Stimulated activated CD4-positive, alpha-beta T cell treated with anti-CD3 and anti-CD28 coated beads, Interleukin-2, amount 100 ng/mL, for 48 hours (primary cell): ENCODE measurements around the gene NTM.

Source experiments
- DNase-seq, 2 donors: peaks; one replicate each; pipeline ENCODE4 v3.0.0-alpha.2; 2020

Gene NTM

DNA sequence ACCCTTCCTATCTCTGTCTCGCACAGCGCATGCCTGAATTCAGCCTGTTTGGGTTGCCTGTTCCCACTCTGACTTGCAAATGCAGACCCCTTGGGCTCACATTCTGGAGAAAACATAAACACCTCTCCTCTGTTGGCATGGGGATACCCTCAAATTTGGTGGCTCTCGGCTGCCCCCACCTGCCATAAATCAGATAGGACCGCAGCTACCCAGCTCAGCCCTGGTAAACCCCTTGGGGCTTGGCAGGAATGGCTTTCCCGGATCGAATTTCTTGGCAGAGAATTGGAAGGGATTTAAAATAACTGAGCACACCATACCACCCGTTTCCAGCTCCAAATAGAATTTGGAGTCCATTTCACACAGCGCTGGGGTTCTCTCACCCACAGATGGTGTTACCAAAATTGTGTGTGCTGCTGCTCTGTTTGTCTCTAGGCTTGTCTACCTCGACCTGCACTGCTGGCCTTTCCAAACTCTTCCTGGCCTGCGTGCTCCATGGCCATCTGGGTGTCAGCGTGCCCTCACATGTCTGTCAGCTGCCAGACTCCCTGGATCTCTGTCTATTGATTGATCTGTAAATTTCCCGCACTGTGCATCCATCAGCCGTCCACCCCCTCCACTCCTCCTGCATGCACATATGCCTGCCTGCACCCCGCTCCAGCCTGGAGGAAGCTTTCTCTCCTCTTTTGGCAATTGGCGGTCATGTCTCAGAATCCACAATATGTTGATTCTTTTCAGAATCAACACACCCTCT lies 134.0 kb downstream of the NTM start:
- no peak for DNase-seq

DNA sequence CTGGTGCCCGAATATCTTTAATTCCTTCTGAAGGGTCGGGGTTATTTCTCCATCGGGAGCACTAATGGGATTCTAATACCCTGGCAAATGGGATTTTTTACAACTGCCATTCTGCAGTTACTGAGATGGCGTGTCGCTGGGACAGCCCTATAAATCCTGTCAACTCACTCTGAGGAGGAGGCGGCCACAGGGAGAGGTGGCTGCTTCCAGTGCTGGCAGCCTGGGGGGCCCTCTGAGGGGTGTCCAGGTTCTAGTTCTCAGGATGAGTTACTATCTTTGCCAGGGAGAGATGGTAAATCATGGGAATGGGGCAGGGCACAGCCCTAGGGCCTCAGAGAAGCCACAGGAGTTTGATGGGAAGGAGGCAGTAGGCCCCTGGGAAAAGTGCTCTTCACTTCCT lies 135.9 kb downstream of the NTM start:
- no peak for DNase-seq

DNA sequence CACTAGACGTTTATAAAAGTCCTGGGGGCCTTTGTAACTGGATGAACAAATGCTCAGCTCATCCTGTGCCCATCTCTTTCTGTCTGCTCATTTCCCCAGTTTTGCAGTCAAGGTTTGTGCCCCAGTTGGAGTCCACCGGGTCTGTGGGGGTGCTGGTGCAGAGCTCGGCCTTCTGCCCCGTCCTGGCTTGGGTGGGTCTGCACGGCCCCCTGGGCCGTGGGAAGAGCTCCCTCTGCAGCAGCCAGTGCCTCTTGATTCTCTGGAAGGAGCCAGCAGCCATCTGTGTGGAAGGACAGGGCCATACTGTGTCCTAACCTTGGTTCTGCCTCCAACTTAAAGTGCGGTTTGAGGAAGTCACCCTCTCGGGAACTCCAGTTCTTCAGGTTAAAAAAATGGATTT lies 140.2 kb downstream of the NTM start:
- no peak for DNase-seq

DNA sequence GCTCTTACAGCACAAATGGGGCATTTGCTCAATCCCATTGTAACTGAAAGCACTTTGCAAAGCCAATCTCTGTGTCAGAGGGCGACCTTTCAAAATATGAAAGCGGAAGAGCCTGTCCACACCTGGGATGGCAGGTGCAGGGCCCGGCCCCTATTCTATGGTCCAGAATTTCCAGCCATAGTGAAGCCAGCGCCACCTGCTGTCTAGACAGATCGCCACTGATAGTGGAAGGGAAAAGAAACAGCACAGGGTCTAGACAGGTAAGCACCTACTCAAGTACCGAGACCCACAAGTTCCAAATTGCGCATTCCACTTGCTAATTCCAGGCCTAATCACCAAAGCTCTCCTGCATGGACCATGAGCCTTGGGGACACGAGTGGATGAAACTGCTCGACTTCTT lies 141.4 kb downstream of the NTM start:
- DNase-seq = no peak

GRCh38 chr11:131512228-131512627 lies 141.8 kb downstream of the NTM start:
- DNase-seq = no peak

GRCh38 chr11:131514062-131514461 lies 143.6 kb downstream of the NTM start:
- DNase-seq = no peak

DNA sequence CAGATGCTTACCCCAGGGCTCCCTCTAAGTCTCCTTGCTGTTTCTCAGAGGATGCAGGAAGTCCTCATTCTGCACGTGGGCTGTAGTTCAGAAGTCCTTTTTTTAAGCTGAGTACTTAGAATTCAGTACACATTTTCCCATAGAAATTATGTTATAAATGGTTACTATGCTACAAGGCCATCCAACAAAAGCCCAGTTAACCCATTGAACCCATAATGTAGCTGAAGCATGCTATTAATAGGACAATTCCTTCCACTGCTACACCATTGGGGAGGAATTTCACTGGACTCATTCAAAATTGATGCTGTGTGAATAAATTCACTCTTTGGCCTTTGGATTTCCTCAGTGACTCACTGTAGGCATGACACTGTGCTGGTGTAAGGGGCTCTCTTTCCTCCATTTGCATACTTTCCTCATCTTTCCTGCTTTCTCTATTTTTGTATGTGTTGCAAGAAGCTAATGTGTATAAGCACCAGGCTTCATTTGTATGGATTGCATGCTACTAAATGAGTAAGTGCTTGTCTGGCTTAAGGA lies 148.0 kb downstream of the NTM start:
- DNase-seq = no peak

GRCh38 chr11:131522851-131523250 lies 152.4 kb downstream of the NTM start:
- DNase-seq = no peak

DNA sequence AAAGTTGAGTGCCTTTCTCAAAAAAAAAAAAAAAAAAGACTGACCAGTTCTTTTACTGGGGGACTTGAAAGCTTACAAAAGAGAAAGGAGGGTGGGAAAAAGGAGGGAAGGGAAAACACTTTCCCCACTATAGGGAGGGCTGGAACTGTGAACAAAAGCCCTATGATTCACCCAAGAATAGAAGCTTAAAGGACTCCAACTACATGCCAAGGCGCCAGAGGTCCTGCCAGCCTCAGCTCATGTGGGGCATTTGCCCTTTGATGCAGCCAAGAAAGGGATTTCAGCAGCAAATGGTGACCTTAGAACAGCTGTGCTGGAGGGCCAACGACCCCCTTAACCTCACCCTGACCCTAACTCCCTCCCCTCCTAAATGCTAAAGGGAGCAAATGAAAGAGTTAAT lies 160.0 kb downstream of the NTM start:
- DNase-seq = no peak

DNA sequence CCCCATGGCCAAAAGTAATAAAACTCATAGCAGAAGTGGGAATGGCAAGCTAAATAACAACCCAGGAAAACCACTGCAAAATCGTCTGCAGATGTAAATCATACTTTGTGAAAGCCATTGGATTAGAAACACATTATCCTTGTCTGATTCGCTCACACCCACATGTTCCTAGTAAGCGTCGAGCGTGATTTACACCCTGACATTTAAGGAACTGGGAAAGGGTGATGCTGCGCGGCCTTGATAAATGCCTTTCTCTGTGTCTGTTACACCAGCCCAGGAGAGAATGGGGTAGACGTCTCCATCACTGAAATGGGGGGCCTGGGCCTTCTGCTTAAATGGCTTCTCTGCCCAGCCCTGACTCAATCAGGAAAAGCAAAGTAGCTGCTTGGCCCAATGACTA lies 162.7 kb downstream of the NTM start:
- no peak for DNase-seq

DNA sequence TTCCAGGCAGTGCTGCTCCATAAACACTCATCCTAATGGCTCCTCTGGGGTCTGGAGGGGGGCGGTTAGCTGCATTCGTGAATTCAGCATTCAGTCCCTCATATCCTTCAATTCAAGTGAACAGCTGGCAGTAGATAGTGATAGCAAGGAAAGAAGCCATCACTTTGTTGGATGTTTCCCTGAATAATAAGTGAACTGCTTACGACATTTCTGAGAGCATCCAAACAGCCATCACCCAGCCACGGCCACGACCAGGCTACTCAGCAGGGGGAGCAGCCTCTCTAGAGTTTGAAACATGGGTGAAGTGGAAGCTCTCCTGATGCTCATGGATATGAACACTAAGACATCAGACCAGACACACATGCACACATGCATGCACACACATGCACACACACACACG lies 163.6 kb downstream of the NTM start:
- DNase-seq = no peak

- no peak for DNase-seq
These were observed 164.2 kb downstream of the NTM start for GRCh38 chr11:131534611-131535010.

DNA sequence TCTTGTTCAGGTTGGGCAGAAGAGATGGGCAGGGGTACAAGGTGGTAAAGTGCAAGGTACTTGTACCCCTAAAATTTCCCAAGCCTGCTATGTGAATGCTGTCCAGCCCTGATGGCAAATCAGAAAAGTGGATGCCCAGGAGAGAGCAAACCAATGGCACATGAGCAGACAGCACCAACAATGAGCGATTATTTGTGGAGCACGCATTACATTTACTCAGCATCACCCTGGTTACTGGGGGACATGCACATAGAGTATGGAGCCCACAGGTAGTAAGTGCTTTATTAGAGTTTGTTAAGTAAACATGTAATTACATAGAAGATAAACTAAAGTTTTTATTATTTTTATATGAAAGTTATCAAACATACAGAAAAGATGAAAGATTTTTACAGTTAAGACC lies 165.7 kb downstream of the NTM start:
- no peak for DNase-seq

DNA sequence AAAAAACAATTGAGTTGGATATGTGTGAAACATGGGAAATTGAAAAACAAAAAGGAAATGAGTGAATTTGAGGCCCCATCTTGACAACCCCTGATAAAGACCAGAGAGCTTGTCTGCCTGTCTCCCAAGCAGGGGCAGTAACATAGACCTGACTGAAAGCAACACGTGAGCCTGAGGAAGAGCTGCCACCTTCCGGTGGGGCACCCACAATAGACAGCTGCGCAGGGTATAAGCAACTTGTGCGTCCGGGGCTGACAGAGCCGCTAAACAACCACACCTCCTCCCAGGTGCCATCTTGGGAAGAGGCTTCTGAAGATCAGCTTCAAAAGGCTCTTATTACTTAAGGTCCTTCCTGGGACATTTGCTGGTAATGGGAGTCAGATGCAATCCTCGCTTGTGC lies 166.8 kb downstream of the NTM start:
- DNase-seq = no peak

DNA sequence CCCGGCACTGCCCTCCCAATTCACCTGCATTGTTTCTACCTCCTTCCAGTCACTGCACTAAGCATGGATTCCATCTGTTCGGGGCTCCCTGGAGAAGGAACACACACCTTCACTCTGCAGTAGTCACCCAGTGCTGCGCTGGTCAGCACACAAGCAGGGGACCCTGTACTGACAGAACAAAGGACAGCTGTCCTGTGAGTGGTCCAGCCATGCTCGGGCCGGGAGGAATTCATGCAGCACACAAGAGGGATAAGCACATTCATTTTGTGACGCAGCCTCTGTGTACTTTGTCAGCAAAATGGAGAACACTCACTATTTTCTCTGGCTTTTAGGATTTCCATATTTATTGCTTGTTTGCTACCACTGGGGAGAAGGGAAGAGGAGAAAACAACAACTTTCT lies 167.3 kb downstream of the NTM start:
- no peak for DNase-seq

DNA sequence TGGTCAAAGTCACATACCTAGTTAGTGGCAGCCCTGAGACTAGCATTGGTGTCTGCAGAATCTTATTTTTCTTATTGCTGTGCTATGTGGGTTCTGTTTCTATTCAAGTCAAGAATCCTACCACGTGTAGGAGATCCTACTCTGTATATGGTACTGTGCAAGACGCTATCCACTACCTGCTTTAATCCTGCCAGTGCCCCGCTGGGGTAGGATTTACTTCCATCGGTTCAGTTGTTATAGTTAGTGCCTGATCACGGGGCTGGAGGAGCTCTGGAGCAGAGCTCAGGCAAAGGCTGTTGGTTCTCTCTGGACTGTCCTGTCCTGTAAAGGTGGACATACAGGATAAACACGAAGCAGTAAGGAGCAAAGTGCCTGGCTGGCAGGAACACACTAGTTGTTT lies 167.9 kb downstream of the NTM start:
- DNase-seq = no peak

DNA sequence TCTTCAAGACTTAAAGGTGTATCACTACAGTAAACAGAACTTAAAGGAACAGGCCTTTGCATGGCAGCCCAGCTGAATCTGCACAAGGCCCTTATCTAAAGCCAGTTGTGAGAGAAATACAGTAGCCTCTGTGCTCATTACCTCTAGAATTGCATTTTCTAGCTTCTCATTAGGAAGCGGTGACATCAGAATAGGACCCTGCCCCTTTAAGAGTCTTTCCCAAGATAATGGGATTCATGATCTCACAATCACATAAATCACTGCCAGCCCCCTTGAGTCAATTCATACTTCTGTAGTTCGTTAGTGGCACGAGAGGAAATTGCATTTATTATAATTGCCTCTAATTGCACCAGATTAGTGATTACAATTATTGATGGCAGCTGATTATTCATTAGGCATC lies 170.3 kb downstream of the NTM start:
- DNase-seq = no peak

DNA sequence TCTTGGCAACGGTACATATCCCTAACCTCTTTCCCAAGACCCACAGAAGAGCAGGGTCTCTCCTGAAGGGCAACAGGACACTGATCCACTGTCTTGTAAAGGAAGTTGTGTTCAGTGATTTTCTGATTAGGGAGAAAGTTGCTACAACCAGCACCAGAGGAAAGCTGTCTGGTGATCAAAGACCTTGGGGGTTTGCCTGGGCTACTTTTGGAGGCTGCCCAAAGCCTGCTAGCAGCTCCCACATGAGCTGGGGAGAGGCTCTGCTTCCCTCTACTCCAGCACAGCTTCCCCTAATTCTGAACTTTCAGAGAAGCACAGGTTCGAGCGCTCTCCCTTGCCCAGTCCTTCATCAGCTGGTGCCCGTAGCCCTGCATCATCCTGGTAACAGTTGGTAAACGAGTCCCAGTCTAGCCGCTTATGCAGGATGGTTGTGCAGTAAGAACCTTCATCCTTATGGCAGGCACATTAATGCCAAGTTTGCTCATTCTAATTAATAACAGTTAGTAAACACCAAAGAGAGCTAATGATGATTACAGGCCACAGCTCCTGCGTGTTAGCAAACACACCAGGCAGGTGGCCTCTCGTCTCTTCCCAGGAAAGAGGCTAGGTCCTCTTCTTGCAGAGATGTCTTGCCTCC lies 173.1 kb downstream of the NTM start:
- no peak for DNase-seq

DNA sequence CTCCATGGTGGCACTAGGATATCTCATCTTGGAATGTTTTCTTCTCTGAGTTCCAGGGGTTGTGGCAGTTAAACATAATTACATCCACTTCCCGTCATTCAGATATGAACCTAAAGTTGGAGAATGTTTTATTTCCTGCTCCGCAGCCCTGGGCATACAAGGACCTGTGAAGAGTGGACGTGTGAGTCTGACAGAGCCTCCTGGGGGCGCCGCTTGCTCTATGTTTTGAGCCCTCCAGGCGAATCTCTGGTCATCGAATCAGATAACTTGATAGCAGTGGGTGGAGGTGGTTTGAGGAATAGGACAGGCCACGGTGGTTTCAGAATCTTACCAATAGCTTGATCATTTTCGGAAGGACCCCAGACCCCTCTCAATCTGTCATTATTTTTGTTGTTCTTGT lies 174.2 kb downstream of the NTM start:
- no peak for DNase-seq

DNA sequence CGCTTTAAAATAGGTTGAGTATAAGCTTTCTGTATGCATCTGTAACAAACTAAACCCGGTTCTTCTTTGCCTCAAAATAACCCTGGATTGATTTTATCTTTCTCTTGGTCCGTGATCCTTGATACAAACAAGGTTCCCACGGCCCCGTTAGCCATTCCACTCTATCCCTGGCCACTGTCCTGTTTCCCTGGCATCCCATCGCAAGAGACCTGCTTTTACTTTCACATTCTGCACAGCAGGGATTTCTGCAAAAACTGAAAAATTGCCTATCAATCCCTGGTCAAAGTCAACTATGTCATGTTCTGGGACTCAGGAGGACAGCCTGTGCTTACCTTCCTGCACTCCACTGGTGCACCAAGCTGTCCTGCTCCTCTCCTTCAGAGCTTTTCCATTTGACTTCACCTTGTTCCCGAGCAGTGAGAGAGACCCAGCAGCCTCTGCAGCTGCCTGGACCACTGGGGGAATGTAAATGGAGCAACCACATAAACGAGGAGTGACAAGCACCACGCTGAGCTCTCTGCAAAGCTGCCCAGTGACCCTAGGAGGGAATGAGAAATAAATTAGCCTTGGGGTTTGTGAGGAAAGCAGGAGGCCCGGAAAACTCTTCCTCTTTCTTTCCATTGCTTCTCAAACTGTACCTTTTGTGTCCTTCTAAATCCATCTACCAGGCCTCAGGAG lies 175.9 kb downstream of the NTM start:
- DNase-seq = no peak

- DNase-seq = no peak
These were observed 178.7 kb downstream of the NTM start for GRCh38 chr11:131549099-131549498.

DNA sequence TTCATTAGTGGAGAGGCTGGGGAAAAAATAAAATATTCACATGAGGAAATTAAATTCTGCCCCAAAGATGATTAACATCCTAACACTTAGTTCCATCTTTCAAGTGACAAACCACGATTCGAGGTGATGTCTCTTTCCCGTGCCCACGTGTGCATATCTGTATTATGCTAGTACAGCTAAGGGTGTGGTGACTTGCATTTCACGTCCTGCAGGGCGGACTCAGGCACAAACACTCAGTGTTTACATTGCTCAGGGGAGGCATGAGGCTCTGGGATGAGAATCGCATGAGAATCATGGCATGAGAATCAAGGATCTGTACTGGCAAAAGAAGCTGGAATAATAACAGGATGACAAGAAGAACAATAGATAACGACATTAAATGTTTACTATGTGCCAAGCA lies 179.4 kb downstream of the NTM start:
- no peak for DNase-seq

GRCh38 chr11:131560287-131560686 lies 189.9 kb downstream of the NTM start:
- DNase-seq = no peak

GRCh38 chr11:131561501-131561900 lies 191.1 kb downstream of the NTM start:
- DNase-seq = no peak
